Tibial nerve (tissue), 4 donors: ENCODE data around the gene B3GALNT2.

Experiments used
- CTCF ChIP-seq, 5 experiments: fragments of 200-600 bp in 3 of 5; fragments of 450-650 bp in 2 of 5; sonication (generic) in 3 of 5; IDR thresholded peaks; one replicate each; pipeline ENCODE4 v1.5.1; 2016 to 2019; ENCODE audit warnings: antibody characterized with exemption in 5 of 5, mild to moderate bottlenecking in 3 of 5, moderate library complexity in 2 of 5
- EP300 ChIP-seq, 2 donors: sonication (generic); formaldehyde crosslinking; IDR thresholded peaks; one replicate each; pipeline ENCODE4 v1.6.1; 2017; ENCODE audit warnings: antibody characterized with exemption in 2 of 2, mild to moderate bottlenecking in 1 of 2
- POLR2A ChIP-seq, 2 donors: fragments of 450-650 bp; IDR thresholded peaks; one replicate each; pipeline ENCODE4 v1.6.1; 2017; ENCODE audit warnings: antibody characterized with exemption in 2 of 2, mild to moderate bottlenecking in 2 of 2, moderate library complexity in 2 of 2

- no peak for TF ChIP-seq CTCF (IDR thresholded peaks at IDR 0.05)
- TF ChIP-seq POLR2A (IDR thresholded peaks at IDR 0.05) = no peak
- TF ChIP-seq EP300 (IDR thresholded peaks at IDR 0.05) = no peak
These were observed 87.6 kb downstream of the B3GALNT2 start for GRCh38 chr1:235416662-235417049.
